Thyroid gland (tissue), 4 donors: ENCODE measurements around the gene ADAM11. TPM values are rescaled to one million over a fixed set of nuclear protein-coding genes. Genes with fewer than 3 reads are reported as not detected.

Source experiments
- DNase-seq, 2 donors: peaks; one replicate each; pipeline ENCODE4 v3.0.0-alpha.2; 2019
- H3K27ac ChIP-seq, 3 donors: fragments of 200-600 bp; sonication (generic); 1 replicate in 2 of 3; 2 replicates in 1 of 3; pipeline ENCODE4 v1.5.1; 2016 to 2019; ENCODE audit warnings: mild to moderate bottlenecking in 1 of 3, moderate library complexity in 1 of 3
- H3K27me3 ChIP-seq: fragments of 200-600 bp; sonication (generic); one replicate; pipeline ENCODE4 v1.5.1; 2019
- H3K36me3 ChIP-seq, 2 donors: fragments of 200-600 bp; sonication (generic); one replicate each; pipeline ENCODE4 v1.5.1; 2016 to 2019
- H3K4me1 ChIP-seq, 2 donors: fragments of 200-600 bp; sonication (generic); one replicate each; pipeline ENCODE4 v1.5.1; 2017 to 2019
- H3K4me3 ChIP-seq, 3 donors: fragments of 200-600 bp; sonication (generic); replicated peaks in 1 of 3; 1 replicate in 2 of 3; 2 replicates in 1 of 3; pipeline ENCODE4 v1.5.1; 2016; ENCODE audit warnings: mild to moderate bottlenecking in 1 of 3
- H3K9me3 ChIP-seq: fragments of 200-600 bp; sonication (generic); one replicate; pipeline ENCODE4 v1.5.1; 2017
- CTCF ChIP-seq, 6 experiments: fragments of 200-600 bp in 3 of 6; fragments of 450-650 bp in 3 of 6; sonication (generic) in 3 of 6; IDR thresholded peaks; one replicate each; pipeline ENCODE4 v1.5.1; 2016 to 2019; ENCODE audit warnings: antibody characterized with exemption in 6 of 6, mild to moderate bottlenecking in 2 of 6, inconsistent platforms in 1 of 6, moderate library complexity in 1 of 6
- POLR2A ChIP-seq, 2 donors: fragments of 450-650 bp; IDR thresholded peaks; one replicate each; pipeline ENCODE4 v1.6.1; 2017; ENCODE audit warnings: antibody characterized with exemption in 2 of 2, mild to moderate bottlenecking in 2 of 2, moderate library complexity in 1 of 2
- WGBS, 2 donors: methylation state at CpG; one replicate each; pipeline ENCODE4 v1.1.5; 2017; 5-methylcytosine and 5-hydroxymethylcytosine counted together
- intact Hi-C: fragments of 100-400 bp; cut with DNase I; formaldehyde crosslinking; loops from one replicate; pipeline ENCODE4 v1.15.1; 2023
- total RNA-seq, 4 donors: library from RNA; depleted of rRNA; stranded (reverse); fragments of >200 nt; gene quantifications; one replicate each; pipeline ENCODE4 v1.2.3, GENCODE V29; 2016

Gene ADAM11
- total RNA-seq, 4 donors from 2014 or later = 0.22 to 0.29 (median 0.27) TPM; not detected in 1

GRCh38 chr17:44797802-44798201, 39.0 kb downstream of the ADAM11 start:
- Histone ChIP-seq H3K27me3 (no peaks in the 10 kb centered on the region), H3K27ac (no peak overlapping the region), H3K4me1 (peaks cover 0 to 8% of the 10 kb centered on the region in 2 donors), H3K36me3 (no peaks in the 10 kb centered on the region), H3K9me3 (no peaks in the 10 kb centered on the region), H3K4me3 (no peak overlapping the region)
- 86 to 90% methylated on average over 11 of the region's 11 CpGs for WGBS, 2 donors
- intact Hi-C loops = no loop called here
- no peak for DNase-seq
- TF ChIP-seq CTCF (IDR thresholded peaks at IDR 0.05) = no peak
- TF ChIP-seq POLR2A (IDR thresholded peaks at IDR 0.05) = no peak

GRCh38 chr17:44798356-44798755, 39.6 kb downstream of the ADAM11 start:
- Histone ChIP-seq H3K4me3 (no peak overlapping the region), H3K36me3 (no peaks in the 10 kb centered on the region), H3K9me3 (no peaks in the 10 kb centered on the region), H3K27ac (no peak overlapping the region), H3K4me1 (peaks cover 0 to 8% of the 10 kb centered on the region in 2 donors), H3K27me3 (no peaks in the 10 kb centered on the region)
- no peak for DNase-seq
- WGBS, 2 donors = 88% methylated on average over 2 of the region's 2 CpGs
- intact Hi-C loops = no loop called here
- TF ChIP-seq CTCF (IDR thresholded peaks at IDR 0.05) (no peak), POLR2A (IDR thresholded peaks at IDR 0.05) (no peak)

- intact Hi-C loops = no loop called here
Observed at GRCh38 chr17:44801880-44802279, 43.1 kb downstream of the ADAM11 start.

GRCh38 chr17:44804302-44805089, 45.7 kb downstream of the ADAM11 start:
- no peaks in the 10 kb centered on the region for H3K27me3 ChIP-seq
- H3K36me3 ChIP-seq = no peaks in the 10 kb centered on the region
- WGBS, 2 donors = 78 to 88% methylated on average over 10 of the region's 10 CpGs
- intact Hi-C loops = no loop called here
- no peak for TF ChIP-seq POLR2A (IDR thresholded peaks at IDR 0.05)
- no peak for TF ChIP-seq CTCF (IDR thresholded peaks at IDR 0.05)
- no peaks in the 10 kb centered on the region for H3K9me3 ChIP-seq
- H3K27ac ChIP-seq = no peak overlapping the region
- H3K4me1 ChIP-seq = no peaks in the 10 kb centered on the region
- H3K4me3 ChIP-seq = no peak overlapping the region
- DNase-seq = no peak

More at GRCh38 chr17:44801880-44802279, 43.1 kb downstream of the ADAM11 start:
- no peaks in the 10 kb centered on the region for H3K4me1 ChIP-seq
- no peaks in the 10 kb centered on the region for H3K9me3 ChIP-seq
- H3K27me3 ChIP-seq = no peaks in the 10 kb centered on the region
- H3K36me3 ChIP-seq = no peaks in the 10 kb centered on the region
- H3K4me3 ChIP-seq = no peak overlapping the region
- no peak overlapping the region for H3K27ac ChIP-seq
- WGBS, 2 donors = 93 to 98% methylated on average over 5 of the region's 5 CpGs
- DNase-seq = no peak
- no peak for TF ChIP-seq CTCF (IDR thresholded peaks at IDR 0.05)
- no peak for TF ChIP-seq POLR2A (IDR thresholded peaks at IDR 0.05)

GRCh38 chr17:44807093-44807816, 48.5 kb downstream of the ADAM11 start:
- DNase-seq = no peak
- no peaks in the 10 kb centered on the region for H3K4me1 ChIP-seq
- TF ChIP-seq POLR2A (IDR thresholded peaks at IDR 0.05) (no peak), CTCF (IDR thresholded peaks at IDR 0.05) (no peak)
- H3K9me3 ChIP-seq = no peaks in the 10 kb centered on the region
- no peaks in the 10 kb centered on the region for H3K27me3 ChIP-seq
- no peak overlapping the region for H3K27ac ChIP-seq
- no peak overlapping the region for H3K4me3 ChIP-seq
- 89% methylated on average over 4 of the region's 4 CpGs for WGBS, 2 donors
- H3K36me3 ChIP-seq = no peaks in the 10 kb centered on the region
- intact Hi-C loops = no loop called here
